GM12878 (cell line): ENCODE measurements around the gene TRIM50. TPM values are rescaled to one million over a fixed set of nuclear protein-coding genes. Genes with fewer than 3 reads are reported as not detected.

Experiments
- ATAC-seq: fragments of 200-7000 bp; cut with Tn5 transposase; 3 replicates; pipeline ENCODE4 v1.9.1; 2020; ENCODE audit warnings: mild to moderate bottlenecking, moderate library complexity
- BruUV-seq: library from RNA; stranded (reverse); fragments of 400-500 nt; replicated peaks from 2 replicates; lab custom pipeline; 2021; lab: Mats Ljungman, UMichigan
- CTCF ChIA-PET: fragments of 300-600 bp; sonication (Branson Sonifier 250); formaldehyde crosslinking; extraction: SDS; loops from one replicate; lab custom pipeline; 2021; ENCODE audit warnings: inconsistent platforms; lab: Yijun Ruan, JAX
- POLR2A ChIA-PET: fragments of 350-600 bp; formaldehyde crosslinking; extraction: SDS; loops from one replicate; lab custom pipeline; 2021; ENCODE audit warnings: inconsistent platforms; lab: Charles Lee
- RAD21 ChIA-PET: fragments of 300-600 bp; sonication (Branson Sonifier 250); formaldehyde crosslinking; loops from one replicate; lab custom pipeline; 2023; ENCODE audit warnings: antibody characterized with exemption; ENCODE audit not compliant: unreplicated experiment; lab: Charles Lee
- SMC1A ChIA-PET: fragments of 300-600 bp; sonication (Branson Sonifier 250); formaldehyde crosslinking; loops from one replicate; lab custom pipeline; 2023; ENCODE audit not compliant: unreplicated experiment, uncharacterized antibody; lab: Charles Lee
- DNase-seq: peaks from one replicate; pipeline ENCODE4 v3.0.0-alpha.2; 2011; ENCODE audit warnings: low read depth, low spot score
- FAIRE-seq: peaks from 3 replicates; lab custom pipeline; 2011; peaks lifted over from hg19 to GRCh38; lab: Jason Lieb, UNC
- H2AFZ ChIP-seq: 2 replicates; pipeline ENCODE4 v1.6.0; 2011; ENCODE audit warnings: low read depth, low read length, control low read depth; ENCODE audit not compliant: control insufficient read depth
- H3K27ac ChIP-seq: 2 replicates; pipeline ENCODE4 v1.5.1; 2011; ENCODE audit warnings: control low read depth; ENCODE audit not compliant: control insufficient read depth, insufficient read depth
- H3K27me3 ChIP-seq, 2 experiments: replicated peaks in 1 of 2; 2 replicates each; pipeline versions ENCODE4 v1.6.0 to v1.6.1; 2011; ENCODE audit warnings: low read length in 1 of 2; ENCODE audit not compliant: control insufficient read depth in 2 of 2, insufficient read depth in 2 of 2
- H3K36me3 ChIP-seq, 2 experiments: 2 replicates each; pipeline ENCODE4 v1.5.1; 2011; ENCODE audit warnings: low read length in 1 of 2; ENCODE audit not compliant: control insufficient read depth in 2 of 2, insufficient read depth in 2 of 2
- H3K4me1 ChIP-seq: 2 replicates; pipeline ENCODE4 v1.6.1; 2011; ENCODE audit warnings: mild to moderate bottlenecking, low read length, moderate library complexity, mixed read lengths; ENCODE audit not compliant: control insufficient read depth, insufficient read depth
- H3K4me2 ChIP-seq: 2 replicates; pipeline ENCODE4 v1.6.0; 2011; ENCODE audit warnings: control low read depth; ENCODE audit not compliant: control insufficient read depth, insufficient read depth
- H3K4me3 ChIP-seq: fragments of 200-600 bp; sonication (generic); 2 replicates; pipeline ENCODE4 v1.5.1; 2016
- H3K79me2 ChIP-seq: 2 replicates; pipeline ENCODE4 v1.6.0; 2011; ENCODE audit warnings: low read length; ENCODE audit not compliant: control insufficient read depth, insufficient read depth
- H3K9ac ChIP-seq: 2 replicates; pipeline ENCODE4 v1.8.0; 2011; ENCODE audit warnings: low read length, control low read depth, mixed read lengths; ENCODE audit not compliant: control insufficient read depth, insufficient read depth
- H3K9me3 ChIP-seq: replicated peaks from 3 replicates; pipeline ENCODE4 v1.5.1; 2011; ENCODE audit warnings: mild to moderate bottlenecking, low read length; ENCODE audit not compliant: control insufficient read depth, insufficient read depth
- H4K20me1 ChIP-seq: 2 replicates; pipeline ENCODE4 v1.6.0; 2011; ENCODE audit not compliant: control insufficient read depth, insufficient read depth
- CBFB ChIP-seq: IDR thresholded peaks from 2 replicates; pipeline ENCODE4 v1.6.1; 2016; ENCODE audit warnings: antibody characterized with exemption, low read depth
- ESRRA ChIP-seq: IDR thresholded peaks from 2 replicates; pipeline ENCODE4 v1.6.1; 2012; ENCODE audit warnings: mild to moderate bottlenecking, low read length, improper control_type of control experiment
- GABPA ChIP-seq: IDR thresholded peaks from 2 replicates; pipeline ENCODE4 v1.6.1; 2014; ENCODE audit warnings: antibody characterized with exemption, low read depth, mild to moderate bottlenecking, inconsistent platforms
- HDAC2 ChIP-seq: fragments of 200-600 bp; sonication (generic); IDR thresholded peaks from 2 replicates; pipeline ENCODE4 v1.6.1; 2017
- IKZF1 ChIP-seq: fragments of 450-650 bp; conservative IDR thresholded peaks from 2 replicates; pipeline ENCODE4 v1.6.1; 2017; ENCODE audit warnings: antibody characterized with exemption, mild to moderate bottlenecking
- SMARCA5 ChIP-seq: fragments of 450-650 bp; IDR thresholded peaks from 2 replicates; pipeline ENCODE4 v1.6.1; 2017; ENCODE audit warnings: mild to moderate bottlenecking
- ZNF592 ChIP-seq: fragments of 450-650 bp; IDR thresholded peaks from 2 replicates; pipeline ENCODE4 v1.6.1; 2017; ENCODE audit warnings: mild to moderate bottlenecking, moderate library complexity
- WGBS: methylation state at CpG from one replicate; pipeline ENCODE4 v1.1.6; 2016; ENCODE audit warnings: low lambda C conversion rate; ENCODE audit not compliant: insufficient replicate concordance, insufficient coverage; ENCODE audit errors: missing lambda C conversion rate; 5-methylcytosine and 5-hydroxymethylcytosine counted together
- in situ Hi-C: fragments of 300-500 bp; cut with MboI; formaldehyde crosslinking; loops from 9 replicates; pipeline ENCODE4 v1.14.3; 2018; ENCODE audit warnings: mixed read lengths
- intact Hi-C: fragments of 100-400 bp; cut with micrococcal nuclease; formaldehyde crosslinking; loops from one replicate; pipeline ENCODE4 v1.14.2; 2022; ENCODE audit not compliant: unreplicated experiment
- polyA plus RNA-seq, 11 experiments: library from polyadenylated mRNA; depleted of rRNA in 4 of 11; unstranded in 6 of 11; stranded (reverse) in 5 of 11; fragments of >200 nt; fragmentation: Nextera tagmentation in 4 of 11; fragmentation: Illumina TruSeq in 1 of 11; extraction: Ambion mirVana in 4 of 11; extraction: Trizol in 1 of 11; gene quantifications; 1 replicate in 1 of 11; 2 replicates in 10 of 11; pipeline versions ENCODE4 v1.2.1 to v1.2.3, GENCODE V29; 2011 to 2016; ENCODE audit warnings: inconsistent platforms in 2 of 11, missing spikeins in 2 of 11, low read depth in 1 of 11
- total RNA-seq, 4 experiments: library from RNA; depleted of rRNA in 3 of 4; stranded (reverse); fragments of >200 nt in 3 of 4; fragmentation: Illumina TruSeq in 1 of 4; extraction: Trizol in 1 of 4; gene quantifications; 2 replicates each; pipeline versions ENCODE4 v1.2.1 to v1.2.3, GENCODE V29; 2013 to 2021

The TRIM50 gene
- total and polyA plus RNA-seq, 10 of the 15 experiments (the other 5 are each of a cell fraction or from before 2014, with no cell fraction given) = not detected

GRCh38 chr7:73342645-73343044, 14.8 kb upstream of the TRIM50 start:
- H3K4me3 ChIP-seq = no peak overlapping the region
- FAIRE-seq (no peak), DNase-seq (no peak), ATAC-seq (no peak)
- SMC1A ChIA-PET = interaction anchor here (1.2 kb wide), 1 partner anchor 110 kb away, joined by 3 read pairs; no protein-coding TSS in a partner anchor
- RAD21 ChIA-PET = no interaction called here
- no TSS peak for BruUV-seq
- CTCF ChIA-PET = interaction anchor here (0.7 to 1.1 kb wide), 2 partner anchors 107 to 110 kb away, joined by 3 to 4 read pairs; no protein-coding TSS in a partner anchor
- H3K4me1 ChIP-seq = no peaks in the 10 kb centered on the region
- no peaks in the 10 kb centered on the region for H3K9me3 ChIP-seq
- no peaks in the 10 kb centered on the region for H3K79me2 ChIP-seq
- in situ Hi-C loops (no loop called here), intact Hi-C loops (no loop called here)
- 69% methylated on average over 8 of the region's 8 CpGs for WGBS
- no peak overlapping the region for H2AFZ ChIP-seq
- H4K20me1 ChIP-seq = no peaks in the 10 kb centered on the region
- no peaks in the 10 kb centered on the region for H3K36me3 ChIP-seq
- TF ChIP-seq SMARCA5 (no peak), ESRRA (no peak), ZNF592 (no peak), CBFB (no peak), GABPA (no peak), HDAC2 (no peak), IKZF1 (no peak)
- no peak overlapping the region for H3K27ac ChIP-seq
- H3K9ac ChIP-seq = no peak overlapping the region
- POLR2A ChIA-PET = no interaction called here
- no peak overlapping the region for H3K4me2 ChIP-seq
- H3K27me3 ChIP-seq = no peaks in the 10 kb centered on the region; a peak in 1 of 4 replicates
